Prostate gland (tissue), 2 donors: ENCODE data around the gene KCNQ5. TPM values are rescaled to one million over a fixed set of nuclear protein-coding genes. Genes with fewer than 3 reads are reported as not detected.

Experiments
- DNase-seq: peaks from one replicate; pipeline ENCODE4 v3.0.0-alpha.2; 2019; ENCODE audit warnings: low spot score
- H3K27ac ChIP-seq, 2 donors: fragments of 200-600 bp; sonication (generic); 2 replicates each; pipeline ENCODE4 v1.5.1; 2017 to 2019
- H3K27me3 ChIP-seq: fragments of 200-600 bp; sonication (generic); replicated peaks from 2 replicates; pipeline ENCODE4 v1.5.1; 2019; ENCODE audit not compliant: insufficient read depth
- H3K36me3 ChIP-seq, 2 donors: fragments of 200-600 bp; sonication (generic); 1 replicate in 1 of 2; 2 replicates in 1 of 2; pipeline versions ENCODE4 v1.5.1 to v1.8.1; 2017 to 2019
- H3K4me1 ChIP-seq: fragments of 200-600 bp; sonication (generic); replicated peaks from 2 replicates; pipeline ENCODE4 v1.5.1; 2019
- H3K4me3 ChIP-seq, 2 donors: fragments of 200-600 bp; sonication (generic); 2 replicates each; pipeline ENCODE4 v1.5.1; 2017 to 2019
- H3K9me3 ChIP-seq: fragments of 200-600 bp; sonication (generic); 2 replicates; pipeline ENCODE4 v1.5.1; 2017
- POLR2A ChIP-seq: fragments of 450-650 bp; IDR thresholded peaks from one replicate; pipeline ENCODE4 v1.6.1; 2016; ENCODE audit warnings: antibody characterized with exemption, mild to moderate bottlenecking
- POLR2AphosphoS5 ChIP-seq: sonication (generic); formaldehyde crosslinking; IDR thresholded peaks from one replicate; pipeline ENCODE4 v1.6.1; 2017; ENCODE audit warnings: antibody characterized with exemption
- WGBS: methylation state at CpG from one replicate; pipeline ENCODE4 v1.1.5; 2018; 5-methylcytosine and 5-hydroxymethylcytosine counted together
- intact Hi-C: fragments of 100-400 bp; cut with DNase I; formaldehyde crosslinking; loops from one replicate; pipeline ENCODE4 v1.14.2; 2022
- microRNA-seq: library from miRNA; unstranded; fragments of <30 nt; microRNA quantifications from one replicate; pipeline ENCODE4, GENCODE V29; 2016
- small RNA-seq, 2 donors: library from RNA; depleted of rRNA; stranded (forward); fragments of <200 nt; gene quantifications; one replicate each; pipeline ENCODE3, GENCODE V24; 2016
- total RNA-seq, 2 donors: library from RNA; depleted of rRNA; stranded (reverse); fragments of >200 nt; gene quantifications; one replicate each; pipeline ENCODE4 v1.1.0, GENCODE V29; 2016
- TF ChIP-seq, protein P1 (sequence below), 4 experiments: fragments of 200-600 bp in 2 of 4; fragments of 450-650 bp in 2 of 4; sonication (generic) in 2 of 4; IDR thresholded peaks; 1 replicate in 3 of 4; 2 replicates in 1 of 4; pipeline ENCODE4 v1.5.1; 2016 to 2019; ENCODE audit warnings: antibody characterized with exemption in 4 of 4, mild to moderate bottlenecking in 2 of 4, moderate library complexity in 2 of 4

The KCNQ5 gene
- total RNA-seq, 2 donors from 2014 or later = 3.6 to 4.1 TPM

DNA sequence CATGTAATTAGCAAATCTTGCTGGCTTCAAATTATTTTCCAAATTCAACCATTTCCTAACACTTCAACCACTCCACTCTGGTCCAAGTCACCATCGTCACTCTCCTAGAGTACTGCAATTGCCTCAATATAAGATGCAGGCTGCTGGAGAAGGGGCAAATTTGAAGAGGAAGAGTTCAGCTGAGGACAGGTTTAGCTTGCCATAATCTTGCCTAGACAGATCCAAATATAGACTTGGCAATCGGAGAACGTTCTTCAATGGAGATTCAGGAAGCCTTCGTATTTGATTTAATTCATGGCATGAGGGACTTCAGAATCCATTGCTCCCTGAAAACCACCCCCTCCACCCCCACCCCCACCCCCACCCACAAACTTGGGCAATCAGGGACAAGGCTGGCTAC is 618.9 kb downstream of the KCNQ5 start:
- DNase-seq = no peak
- no peak for TF ChIP-seq POLR2A
- TF ChIP-seq, protein P1, sequence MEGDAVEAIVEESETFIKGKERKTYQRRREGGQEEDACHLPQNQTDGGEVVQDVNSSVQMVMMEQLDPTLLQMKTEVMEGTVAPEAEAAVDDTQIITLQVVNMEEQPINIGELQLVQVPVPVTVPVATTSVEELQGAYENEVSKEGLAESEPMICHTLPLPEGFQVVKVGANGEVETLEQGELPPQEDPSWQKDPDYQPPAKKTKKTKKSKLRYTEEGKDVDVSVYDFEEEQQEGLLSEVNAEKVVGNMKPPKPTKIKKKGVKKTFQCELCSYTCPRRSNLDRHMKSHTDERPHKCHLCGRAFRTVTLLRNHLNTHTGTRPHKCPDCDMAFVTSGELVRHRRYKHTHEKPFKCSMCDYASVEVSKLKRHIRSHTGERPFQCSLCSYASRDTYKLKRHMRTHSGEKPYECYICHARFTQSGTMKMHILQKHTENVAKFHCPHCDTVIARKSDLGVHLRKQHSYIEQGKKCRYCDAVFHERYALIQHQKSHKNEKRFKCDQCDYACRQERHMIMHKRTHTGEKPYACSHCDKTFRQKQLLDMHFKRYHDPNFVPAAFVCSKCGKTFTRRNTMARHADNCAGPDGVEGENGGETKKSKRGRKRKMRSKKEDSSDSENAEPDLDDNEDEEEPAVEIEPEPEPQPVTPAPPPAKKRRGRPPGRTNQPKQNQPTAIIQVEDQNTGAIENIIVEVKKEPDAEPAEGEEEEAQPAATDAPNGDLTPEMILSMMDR (IDR thresholded peaks at IDR 0.05) = no peak
- no peak for TF ChIP-seq POLR2AphosphoS5
- no peaks in the 10 kb centered on the region for H3K36me3 ChIP-seq
- no peaks in the 10 kb centered on the region for H3K27me3 ChIP-seq
- intact Hi-C loops = no loop called here
- no peak overlapping the region for H3K4me3 ChIP-seq
- H3K27ac ChIP-seq = no peak overlapping the region
- H3K9me3 ChIP-seq = no peaks in the 10 kb centered on the region
- H3K4me1 ChIP-seq = no peaks in the 10 kb centered on the region
- 49% methylated on average over 4 of the region's 4 CpGs for WGBS

DNA sequence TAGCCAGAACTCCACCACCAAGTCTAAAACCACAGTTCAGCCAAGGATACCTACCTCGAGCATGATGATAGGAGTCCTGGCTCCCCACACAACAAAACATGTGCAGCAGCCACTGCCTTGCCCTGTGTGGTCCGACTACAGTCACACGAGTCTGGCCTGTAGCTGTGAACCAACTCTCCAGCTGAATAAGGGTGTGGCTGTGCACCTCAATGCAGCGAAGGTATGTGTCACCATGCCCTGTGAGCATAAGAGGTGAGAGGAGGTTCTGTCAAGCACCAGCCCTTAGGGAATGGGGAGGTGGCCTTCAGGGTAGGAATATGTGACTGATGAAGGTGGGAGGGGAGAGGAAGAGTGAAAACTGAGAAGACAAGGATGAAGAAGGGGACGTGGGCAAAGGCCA is 620.1 kb downstream of the KCNQ5 start:
- 72% methylated on average over 5 of the region's 5 CpGs for WGBS
- H3K27me3 ChIP-seq = no peaks in the 10 kb centered on the region
- TF ChIP-seq POLR2A (no peak), POLR2AphosphoS5 (no peak)
- TF ChIP-seq, protein P1 (IDR thresholded peaks at IDR 0.05) = no peak

More for the DNA sequence above, 620.1 kb downstream of the KCNQ5 start:
- intact Hi-C loops = no loop called here
- no peak for DNase-seq
- H3K4me3 ChIP-seq = no peak overlapping the region
- no peaks in the 10 kb centered on the region for H3K9me3 ChIP-seq
- no peaks in the 10 kb centered on the region for H3K36me3 ChIP-seq
- H3K27ac ChIP-seq = no peak overlapping the region
- H3K4me1 ChIP-seq = no peaks in the 10 kb centered on the region

Small RNAs within 50 kb of the gene (microRNA-seq; reads per million reads assigned to microRNA genes)
- gene MIR4282 = not detected

Small RNAs within 50 kb of the gene (small RNA-seq; reads per million reads assigned to genes)
- gene MIR4282 = 0 reads per million in 2 donors
